Suprapubic skin (tissue), 4 donors: ENCODE results near the gene DERA. TPM values are rescaled to one million over a fixed set of nuclear protein-coding genes. Genes with fewer than 3 reads are reported as not detected.

Experiments
- DNase-seq, 2 donors: peaks; one replicate each; pipeline ENCODE4 v3.0.0-alpha.2; 2019; ENCODE audit warnings: low spot score in 2 of 2
- H3K27ac ChIP-seq: fragments of 200-600 bp; sonication (generic); one replicate; pipeline ENCODE4 v1.5.1; 2019
- H3K27me3 ChIP-seq: fragments of 200-600 bp; sonication (generic); one replicate; pipeline ENCODE4 v1.5.1; 2019
- H3K36me3 ChIP-seq: fragments of 200-600 bp; sonication (generic); one replicate; pipeline ENCODE4 v1.5.1; 2019
- H3K4me1 ChIP-seq: fragments of 200-600 bp; sonication (generic); one replicate; pipeline ENCODE4 v1.5.1; 2019
- H3K4me3 ChIP-seq: fragments of 200-600 bp; sonication (generic); one replicate; pipeline ENCODE4 v1.5.1; 2019; ENCODE audit warnings: mild to moderate bottlenecking
- H3K9me3 ChIP-seq: fragments of 200-600 bp; sonication (generic); one replicate; pipeline ENCODE4 v1.5.1; 2019
- EP300 ChIP-seq: sonication (generic); formaldehyde crosslinking; IDR thresholded peaks from one replicate; pipeline ENCODE4 v1.6.1; 2017; ENCODE audit warnings: antibody characterized with exemption
- POLR2A ChIP-seq, 2 donors: fragments of 450-650 bp; IDR thresholded peaks; one replicate each; pipeline ENCODE4 v1.6.1; 2017; ENCODE audit warnings: antibody characterized with exemption in 2 of 2, mild to moderate bottlenecking in 2 of 2, moderate library complexity in 2 of 2
- POLR2AphosphoS5 ChIP-seq, 3 donors: sonication (generic); formaldehyde crosslinking; IDR thresholded peaks; one replicate each; pipeline ENCODE4 v1.6.1; 2017; ENCODE audit warnings: antibody characterized with exemption in 3 of 3
- WGBS: methylation state at CpG from one replicate; pipeline ENCODE4 v1.1.5; 2018; 5-methylcytosine and 5-hydroxymethylcytosine counted together
- total RNA-seq, 4 donors: library from RNA; depleted of rRNA; stranded (reverse); fragments of >200 nt; gene quantifications; one replicate each; pipeline ENCODE4 v1.1.0, GENCODE V29; 2016
- TF ChIP-seq, protein P1 (sequence below), 2 donors: fragments of 200-600 bp in 1 of 2; fragments of 450-650 bp in 1 of 2; sonication (generic) in 1 of 2; IDR thresholded peaks; one replicate each; pipeline ENCODE4 v1.5.1; 2016 to 2019; ENCODE audit warnings: antibody characterized with exemption in 2 of 2, mild to moderate bottlenecking in 1 of 2, moderate library complexity in 1 of 2

The DERA gene
- total RNA-seq, 4 donors from 2014 or later: 32.2 to 39.4 (median 34.2) TPM

GRCh38 chr12:15984963-15985362 lies 73.8 kb downstream of the DERA start:
- Histone ChIP-seq H3K4me3 (no peak overlapping the region), H3K36me3 (peaks cover 37% of the 10 kb centered on the region)

GRCh38 chr12:15987696-15988095 lies 76.6 kb downstream of the DERA start:
- 91% methylated on average over 7 of the region's 11 CpGs for WGBS
- TF ChIP-seq POLR2AphosphoS5 (IDR thresholded peaks at IDR 0.05) (no peak), POLR2A (IDR thresholded peaks at IDR 0.05) (no peak), EP300 (no peak)
- TF ChIP-seq, protein P1, sequence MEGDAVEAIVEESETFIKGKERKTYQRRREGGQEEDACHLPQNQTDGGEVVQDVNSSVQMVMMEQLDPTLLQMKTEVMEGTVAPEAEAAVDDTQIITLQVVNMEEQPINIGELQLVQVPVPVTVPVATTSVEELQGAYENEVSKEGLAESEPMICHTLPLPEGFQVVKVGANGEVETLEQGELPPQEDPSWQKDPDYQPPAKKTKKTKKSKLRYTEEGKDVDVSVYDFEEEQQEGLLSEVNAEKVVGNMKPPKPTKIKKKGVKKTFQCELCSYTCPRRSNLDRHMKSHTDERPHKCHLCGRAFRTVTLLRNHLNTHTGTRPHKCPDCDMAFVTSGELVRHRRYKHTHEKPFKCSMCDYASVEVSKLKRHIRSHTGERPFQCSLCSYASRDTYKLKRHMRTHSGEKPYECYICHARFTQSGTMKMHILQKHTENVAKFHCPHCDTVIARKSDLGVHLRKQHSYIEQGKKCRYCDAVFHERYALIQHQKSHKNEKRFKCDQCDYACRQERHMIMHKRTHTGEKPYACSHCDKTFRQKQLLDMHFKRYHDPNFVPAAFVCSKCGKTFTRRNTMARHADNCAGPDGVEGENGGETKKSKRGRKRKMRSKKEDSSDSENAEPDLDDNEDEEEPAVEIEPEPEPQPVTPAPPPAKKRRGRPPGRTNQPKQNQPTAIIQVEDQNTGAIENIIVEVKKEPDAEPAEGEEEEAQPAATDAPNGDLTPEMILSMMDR (IDR thresholded peaks at IDR 0.05): no peak
- H3K36me3 ChIP-seq: peaks cover 37% of the 10 kb centered on the region

More at GRCh38 chr12:15984963-15985362, 73.8 kb downstream of the DERA start:
- TF ChIP-seq POLR2A (IDR thresholded peaks at IDR 0.05) (no peak), EP300 (no peak), POLR2AphosphoS5 (IDR thresholded peaks at IDR 0.05) (no peak)
- TF ChIP-seq, protein P1 (IDR thresholded peaks at IDR 0.05): no peak
- no peak for DNase-seq
- Histone ChIP-seq H3K27me3 (no peaks in the 10 kb centered on the region), H3K27ac (no peak overlapping the region), H3K9me3 (no peaks in the 10 kb centered on the region), H3K4me1 (peaks cover 3% of the 10 kb centered on the region)
- WGBS: 89% methylated on average over 2 of the region's 2 CpGs

GRCh38 chr12:15988983-15989755 lies 78.0 kb downstream of the DERA start:
- Histone ChIP-seq H3K36me3 (peaks cover 25% of the 10 kb centered on the region), H3K4me3 (no peak overlapping the region), H3K4me1 (no peaks in the 10 kb centered on the region), H3K9me3 (no peaks in the 10 kb centered on the region), H3K27ac (no peak overlapping the region), H3K27me3 (no peaks in the 10 kb centered on the region)
- no peak for DNase-seq
- WGBS: 96% methylated on average over 5 of the region's 6 CpGs
- TF ChIP-seq, protein P1 (IDR thresholded peaks at IDR 0.05): no peak
- TF ChIP-seq POLR2AphosphoS5 (IDR thresholded peaks at IDR 0.05) (no peak), POLR2A (IDR thresholded peaks at IDR 0.05) (no peak), EP300 (no peak)

More at GRCh38 chr12:15987696-15988095, 76.6 kb downstream of the DERA start:
- DNase-seq: no peak
- Histone ChIP-seq H3K4me3 (no peak overlapping the region), H3K27me3 (no peaks in the 10 kb centered on the region), H3K27ac (no peak overlapping the region), H3K9me3 (no peaks in the 10 kb centered on the region), H3K4me1 (no peaks in the 10 kb centered on the region)

DNA sequence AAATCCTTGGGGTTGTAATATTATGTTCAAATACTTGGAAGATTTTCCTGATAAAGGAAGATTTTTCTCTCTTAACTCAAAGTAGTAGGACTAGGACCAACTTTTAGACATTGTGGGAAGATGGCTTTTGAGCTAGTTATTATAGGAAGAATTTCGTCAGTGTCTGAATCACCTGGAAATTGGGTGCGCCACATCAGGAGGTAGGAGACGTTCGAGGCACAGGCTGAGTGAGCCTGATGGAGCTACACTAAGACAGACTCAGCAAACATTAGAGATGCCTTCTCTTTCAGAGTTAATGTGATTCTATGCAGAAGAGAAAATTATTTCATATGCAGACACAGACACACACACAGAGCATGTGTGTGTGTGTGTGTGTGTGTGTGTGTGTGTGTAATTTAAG lies 84.7 kb downstream of the DERA start:
- no peak for DNase-seq
- Histone ChIP-seq H3K27ac (no peak overlapping the region), H3K27me3 (no peaks in the 10 kb centered on the region), H3K9me3 (no peaks in the 10 kb centered on the region), H3K4me1 (no peaks in the 10 kb centered on the region), H3K36me3 (no peaks in the 10 kb centered on the region), H3K4me3 (no peak overlapping the region)
- TF ChIP-seq POLR2AphosphoS5 (IDR thresholded peaks at IDR 0.05) (no peak), POLR2A (IDR thresholded peaks at IDR 0.05) (no peak), EP300 (no peak)
- TF ChIP-seq, protein P1 (IDR thresholded peaks at IDR 0.05): no peak
- 94% methylated on average over 4 of the region's 4 CpGs for WGBS

DNA sequence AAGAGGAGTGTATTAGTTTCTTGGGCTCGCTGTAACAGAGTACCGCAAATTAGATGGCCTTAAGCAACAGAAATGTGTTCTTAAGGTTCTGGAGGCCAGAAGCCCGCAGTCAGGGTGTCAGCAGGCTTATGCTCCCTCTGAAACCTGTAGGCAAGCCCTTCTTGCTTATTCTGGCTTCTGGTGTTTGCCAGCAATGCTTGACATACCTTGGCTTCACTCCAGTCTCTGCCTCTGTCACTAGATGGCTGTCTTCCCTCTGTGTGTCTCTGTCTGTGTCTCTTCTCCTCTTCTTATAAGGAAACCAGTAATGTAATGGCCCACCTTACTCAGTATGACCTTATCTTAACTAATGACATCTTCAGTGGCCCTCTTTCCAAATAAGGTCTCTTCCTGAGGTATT lies 85.1 kb downstream of the DERA start:
- H3K27me3 ChIP-seq: no peaks in the 10 kb centered on the region
- no peaks in the 10 kb centered on the region for H3K36me3 ChIP-seq
- no peaks in the 10 kb centered on the region for H3K4me1 ChIP-seq
- no peak overlapping the region for H3K4me3 ChIP-seq
- no peaks in the 10 kb centered on the region for H3K9me3 ChIP-seq
- H3K27ac ChIP-seq: no peak overlapping the region
- DNase-seq: no peak
- TF ChIP-seq POLR2A (IDR thresholded peaks at IDR 0.05) (no peak), POLR2AphosphoS5 (IDR thresholded peaks at IDR 0.05) (no peak), EP300 (no peak)
- TF ChIP-seq, protein P1 (IDR thresholded peaks at IDR 0.05): no peak
- WGBS: 61% methylated on average over 3 of the region's 3 CpGs
